ENCODE results near the gene SLC2A3.
"Not testable (repeated sequence)": the region's sequence is repeated elsewhere in the genome, so short reads cannot be mapped to it uniquely, and the experiment has no call there.

The SLC2A3 gene

DNA sequence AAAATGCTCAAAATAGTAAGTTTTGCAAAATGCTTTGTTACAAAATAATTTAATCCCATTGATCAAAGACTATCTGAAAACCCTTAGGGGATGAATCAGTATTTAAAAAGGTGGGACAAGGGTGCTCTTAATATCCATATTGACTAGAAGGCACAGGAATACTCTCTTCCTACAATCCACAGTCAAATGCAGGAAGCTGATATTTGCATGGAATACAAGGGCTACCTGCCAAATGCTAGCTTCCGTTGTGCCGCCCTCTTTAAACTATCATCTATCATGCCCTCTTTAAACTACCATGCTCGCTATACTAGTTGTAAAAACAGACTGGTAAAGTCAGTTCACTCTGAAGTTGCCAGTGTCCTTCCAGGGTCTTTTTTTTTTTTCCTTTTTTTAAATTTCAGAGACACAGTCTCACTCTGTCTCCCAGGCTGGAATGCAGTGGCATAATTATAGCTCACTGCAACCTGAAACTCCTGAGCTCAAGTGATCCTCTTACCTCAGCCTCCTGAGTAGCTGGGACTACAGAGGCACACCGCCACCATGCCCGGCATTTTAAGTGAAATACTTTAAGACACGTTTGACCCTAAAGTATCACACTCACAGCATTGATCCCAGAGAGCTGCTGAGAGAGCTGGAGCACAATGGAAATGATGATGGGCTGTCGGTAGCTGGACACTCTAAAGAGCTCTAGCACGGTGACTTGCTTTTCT is 6.7 kb downstream of the SLC2A3 start:
- TF ChIP-seq, protein P1, sequence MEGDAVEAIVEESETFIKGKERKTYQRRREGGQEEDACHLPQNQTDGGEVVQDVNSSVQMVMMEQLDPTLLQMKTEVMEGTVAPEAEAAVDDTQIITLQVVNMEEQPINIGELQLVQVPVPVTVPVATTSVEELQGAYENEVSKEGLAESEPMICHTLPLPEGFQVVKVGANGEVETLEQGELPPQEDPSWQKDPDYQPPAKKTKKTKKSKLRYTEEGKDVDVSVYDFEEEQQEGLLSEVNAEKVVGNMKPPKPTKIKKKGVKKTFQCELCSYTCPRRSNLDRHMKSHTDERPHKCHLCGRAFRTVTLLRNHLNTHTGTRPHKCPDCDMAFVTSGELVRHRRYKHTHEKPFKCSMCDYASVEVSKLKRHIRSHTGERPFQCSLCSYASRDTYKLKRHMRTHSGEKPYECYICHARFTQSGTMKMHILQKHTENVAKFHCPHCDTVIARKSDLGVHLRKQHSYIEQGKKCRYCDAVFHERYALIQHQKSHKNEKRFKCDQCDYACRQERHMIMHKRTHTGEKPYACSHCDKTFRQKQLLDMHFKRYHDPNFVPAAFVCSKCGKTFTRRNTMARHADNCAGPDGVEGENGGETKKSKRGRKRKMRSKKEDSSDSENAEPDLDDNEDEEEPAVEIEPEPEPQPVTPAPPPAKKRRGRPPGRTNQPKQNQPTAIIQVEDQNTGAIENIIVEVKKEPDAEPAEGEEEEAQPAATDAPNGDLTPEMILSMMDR (IDR thresholded peaks at IDR 0.05; ENCODE audit: low read length, missing control alignments): no peak
- H3K4me3 ChIP-seq (replicated peaks; ENCODE audit: low read depth, low read length): no peak overlapping the region
- DNase-seq (ENCODE audit: low read depth): no peak

DNA sequence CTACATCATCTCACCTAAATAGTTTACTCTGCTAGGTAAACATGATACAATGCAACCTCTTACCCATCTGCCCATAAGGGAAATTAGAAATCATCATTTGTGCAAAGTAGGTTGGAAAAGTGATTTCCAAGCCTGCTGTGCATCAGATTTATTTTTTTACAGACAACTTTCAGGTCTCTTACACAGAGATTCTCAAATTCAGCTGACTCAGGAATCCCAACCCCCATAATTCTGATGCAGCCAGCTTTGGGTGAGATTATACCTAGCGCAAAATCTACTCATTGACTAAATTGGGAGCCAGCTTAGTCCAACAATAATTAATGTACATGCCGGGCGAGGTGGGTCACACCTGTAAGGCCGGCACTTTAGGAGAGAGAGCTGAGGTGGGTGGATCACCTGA is 8.5 kb downstream of the SLC2A3 start:
- no peak for DNase-seq (ENCODE audit: low read depth)
- TF ChIP-seq, protein P1 (IDR thresholded peaks at IDR 0.05; ENCODE audit: low read length, missing control alignments): no peak
- H3K4me3 ChIP-seq (replicated peaks; ENCODE audit: low read depth, low read length): no peak overlapping the region

DNA sequence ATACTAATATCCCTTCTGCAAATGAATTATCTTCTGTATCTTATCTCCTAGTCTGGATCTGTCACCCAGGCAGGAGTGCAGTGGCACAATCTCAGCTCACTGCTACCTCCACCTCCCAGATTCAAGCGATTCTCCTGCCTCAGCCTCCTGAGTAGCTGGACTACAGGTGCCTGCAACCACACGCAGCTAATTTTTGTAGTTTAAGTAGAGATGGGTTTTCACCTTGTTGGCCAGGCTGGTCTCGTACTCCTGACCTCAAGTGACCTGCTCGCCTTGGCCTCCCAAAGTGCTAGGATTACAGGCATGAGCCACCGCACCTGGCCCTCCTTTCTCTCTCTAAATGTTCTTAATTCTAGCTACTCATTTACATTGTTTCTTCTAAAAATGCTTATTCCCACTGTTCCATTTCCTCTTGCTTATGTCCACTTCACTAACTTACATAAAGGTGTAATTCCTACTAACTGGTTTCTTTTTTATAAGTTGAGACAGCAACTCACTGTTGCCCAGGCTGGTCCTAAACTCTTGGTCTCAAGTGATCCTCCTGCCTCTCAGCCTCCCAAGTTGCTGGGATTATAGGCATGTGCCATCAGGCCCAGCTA is 9.8 kb downstream of the SLC2A3 start:
- DNase-seq (ENCODE audit: low read depth); H3K4me3 ChIP-seq (replicated peaks; ENCODE audit: low read depth, low read length): not testable (repeated sequence)

DNA sequence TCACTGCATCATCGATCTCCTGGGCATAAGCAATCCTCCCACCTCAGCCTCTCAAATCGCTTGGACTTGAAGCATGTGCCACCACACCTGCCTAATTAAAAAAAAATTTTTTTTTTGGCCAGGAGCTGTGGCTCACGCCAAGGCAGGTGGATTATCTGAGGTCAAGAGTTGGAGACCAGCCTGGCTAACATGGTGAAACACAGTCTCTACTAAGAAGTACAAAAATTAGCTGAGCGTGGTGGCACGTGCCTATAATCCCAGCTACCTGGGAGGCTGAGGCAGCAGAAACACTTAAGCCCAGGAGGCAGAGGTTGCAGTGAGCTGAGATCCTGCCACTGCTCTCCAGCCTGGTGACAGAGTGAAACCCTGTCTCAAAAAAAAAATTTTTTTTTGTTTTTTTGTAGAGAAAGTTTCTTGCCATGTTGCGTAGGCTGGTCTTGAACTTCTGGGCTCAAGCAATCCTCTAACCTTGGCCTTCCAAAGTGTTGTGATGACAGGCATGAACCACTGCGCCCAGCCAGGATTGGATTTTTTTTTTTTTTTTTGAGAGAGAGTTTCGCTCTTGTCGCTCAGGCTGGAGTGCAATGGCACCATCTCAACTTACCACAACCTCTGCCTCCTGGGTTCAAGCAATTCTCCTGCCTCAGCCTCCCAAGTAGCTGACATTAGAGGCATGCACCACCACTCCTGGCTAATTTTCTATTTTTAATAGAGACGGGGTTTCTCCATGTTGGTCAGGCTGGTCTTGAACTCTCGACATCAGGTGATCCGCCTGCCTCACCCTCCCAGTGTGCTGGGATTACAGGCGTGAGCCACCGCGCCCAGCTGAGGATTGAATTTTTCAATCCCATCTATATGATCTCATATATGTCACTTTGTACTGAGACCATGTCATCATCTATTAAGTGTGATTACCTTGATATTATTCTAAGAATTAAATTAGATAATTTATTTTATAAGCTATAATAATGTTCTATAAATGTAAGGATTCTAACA is 12.4 kb downstream of the SLC2A3 start:
- DNase-seq (ENCODE audit: low read depth): no peak
- no peak overlapping the region for H3K4me3 ChIP-seq (replicated peaks; ENCODE audit: low read depth, low read length)
- TF ChIP-seq, protein P1 (IDR thresholded peaks at IDR 0.05; ENCODE audit: low read length, missing control alignments): no peak

DNA sequence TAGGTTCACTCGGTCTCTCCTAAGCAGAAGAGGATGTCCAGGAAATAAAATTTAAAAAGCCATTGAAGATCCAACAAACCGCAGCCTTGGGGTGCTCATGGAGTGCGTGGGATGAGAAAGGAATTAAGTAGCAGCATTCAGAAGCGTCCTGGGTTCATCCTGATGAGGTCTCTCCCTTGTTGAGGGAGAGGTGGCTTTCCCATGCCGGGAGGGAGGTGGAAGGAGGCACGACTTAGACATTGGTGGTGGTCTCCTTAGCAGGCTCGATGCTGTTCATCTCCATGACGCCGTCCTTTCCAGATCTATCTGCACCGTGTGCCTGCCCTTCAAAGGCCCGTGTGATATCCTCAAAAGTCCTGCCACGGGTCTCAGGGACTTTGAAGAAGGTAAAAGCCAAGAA is 14.8 kb downstream of the SLC2A3 start:
- H3K4me3 ChIP-seq (replicated peaks; ENCODE audit: low read depth, low read length); DNase-seq (ENCODE audit: low read depth): not testable (repeated sequence)

DNA sequence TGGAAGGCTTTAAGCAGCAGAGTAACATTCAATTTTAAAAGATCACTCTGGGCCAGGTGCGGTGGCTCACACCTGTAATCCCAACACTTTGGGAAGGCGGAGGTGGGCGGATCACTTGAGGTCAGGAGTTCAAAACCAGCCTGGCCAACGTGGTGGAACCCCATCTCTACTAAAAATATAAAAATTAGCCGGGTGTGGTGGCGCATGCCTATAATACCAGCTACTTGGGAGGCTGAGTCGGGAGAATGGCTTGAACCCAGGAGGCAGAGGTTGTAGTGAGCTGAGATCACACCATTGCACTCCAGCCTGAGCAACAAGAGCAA is 17.8 kb downstream of the SLC2A3 start:
- H3K4me3 ChIP-seq (replicated peaks; ENCODE audit: low read depth, low read length); DNase-seq (ENCODE audit: low read depth): not testable (repeated sequence)

DNA sequence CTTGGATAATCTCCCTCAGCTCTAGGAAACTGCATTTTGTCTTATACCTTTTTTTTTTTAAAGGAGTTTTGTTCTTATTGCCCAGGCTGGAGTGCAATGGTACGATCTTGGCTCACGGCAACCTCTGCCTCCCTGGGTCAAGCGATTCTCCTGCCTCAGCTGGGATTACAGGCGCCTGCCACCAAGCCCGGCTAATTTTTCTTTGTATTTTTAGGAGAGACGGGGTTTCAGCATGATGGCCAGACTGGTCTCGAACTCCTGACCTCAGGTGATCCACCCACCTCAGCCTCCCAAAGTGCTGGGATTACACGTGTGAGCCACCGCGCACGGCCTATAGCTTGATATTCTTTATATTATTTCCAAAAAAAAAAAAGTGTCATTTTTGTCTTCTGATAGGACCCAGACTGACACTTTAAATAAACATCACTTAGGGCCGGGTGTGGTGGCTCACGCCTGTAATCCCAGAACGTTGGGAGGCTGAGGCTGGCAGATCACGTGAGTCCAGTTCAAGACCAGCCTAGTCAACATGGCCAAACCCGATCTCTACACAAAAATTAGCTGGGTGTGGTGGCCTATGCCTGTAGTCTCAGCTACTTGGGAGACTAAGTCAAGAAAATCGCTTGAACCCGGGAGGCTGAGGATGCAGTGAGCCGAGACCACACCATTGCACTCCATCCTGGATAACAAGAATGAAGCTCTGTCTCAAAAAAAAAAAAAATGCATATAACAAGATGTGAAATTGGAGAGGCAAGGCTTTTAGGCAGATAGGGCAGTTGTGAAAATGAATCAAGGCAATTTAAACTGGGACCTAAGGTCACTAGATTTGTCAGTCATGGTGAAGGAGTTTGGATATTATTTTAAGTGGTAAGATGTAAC is 18.4 kb downstream of the SLC2A3 start:
- DNase-seq (ENCODE audit: low read depth): no peak
- no peak overlapping the region for H3K4me3 ChIP-seq (replicated peaks; ENCODE audit: low read depth, low read length)
- TF ChIP-seq, protein P1 (IDR thresholded peaks at IDR 0.05; ENCODE audit: low read length, missing control alignments): no peak

DNA sequence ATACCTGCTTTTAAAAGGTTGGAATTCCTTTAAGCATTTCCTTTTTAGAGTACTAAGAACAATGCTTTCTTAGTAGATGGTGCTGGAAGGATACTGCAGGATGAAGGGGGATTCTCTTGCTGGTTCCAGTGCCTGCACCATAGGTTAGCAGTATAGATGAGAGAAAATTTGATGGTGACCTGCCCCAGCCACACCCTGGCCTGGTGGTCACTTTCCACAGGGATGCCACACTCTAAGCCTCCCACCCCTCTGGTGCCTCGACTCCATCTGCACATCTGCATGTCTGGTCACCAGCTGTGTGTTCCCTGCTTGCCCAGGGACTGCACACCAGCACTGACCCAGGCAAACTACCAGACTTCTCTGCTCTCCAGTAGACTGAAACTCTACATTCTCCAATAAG is 19.1 kb downstream of the SLC2A3 start:
- TF ChIP-seq, protein P1 (IDR thresholded peaks at IDR 0.05; ENCODE audit: low read length, missing control alignments): no peak
- H3K4me3 ChIP-seq (replicated peaks; ENCODE audit: low read depth, low read length): no peak overlapping the region
- no peak for DNase-seq (ENCODE audit: low read depth)
